ENCODE measurements around the gene OSBP2.

GRCh38 chr22:30695351-30695851 lies 727 bp downstream of the OSBP2 start:
- TF ChIP-seq CTCF (IDR thresholded peaks at IDR 0.05; ENCODE audit: low read depth, low read length, poor library complexity, severe bottlenecking) (no peak), EZH2phosphoT487 (IDR thresholded peaks at IDR 0.05; ENCODE audit: borderline replicate concordance, low read length) (no peak)
